ENCODE measurements around the gene PRAMEF13.
"Not testable (repeated sequence)": the region's sequence is repeated elsewhere in the genome, so short reads cannot be mapped to it uniquely, and the experiment has no call there.

The PRAMEF13 gene

GRCh38 chr1:13201309-13201708 is at the start of gene PRAMEF13:
Gene PRAMEF13, minus strand, starts transcription at chr1:13201409. Its CDS starts 1,820 bp downstream, at chr1:13199589.
- not testable (repeated sequence) for DNase-seq

GRCh38 chr1:13247122-13247521 is 45.9 kb upstream of the PRAMEF13 start:
- DNase-seq = not testable (repeated sequence)

GRCh38 chr1:13246554-13246871 is 45.3 kb upstream of the PRAMEF13 start:
- DNase-seq = not testable (repeated sequence)

GRCh38 chr1:13245841-13246553 is 44.8 kb upstream of the PRAMEF13 start:
- DNase-seq = not testable (repeated sequence)

GRCh38 chr1:13243536-13244263 is 42.5 kb upstream of the PRAMEF13 start:
- DNase-seq = not testable (repeated sequence)

- not testable (repeated sequence) for DNase-seq
These were observed 38.4 kb upstream of the PRAMEF13 start for GRCh38 chr1:13239633-13240032.

- not testable (repeated sequence) for DNase-seq
These were observed 36.4 kb upstream of the PRAMEF13 start for GRCh38 chr1:13237572-13237971.

GRCh38 chr1:13234057-13234456 is 32.8 kb upstream of the PRAMEF13 start:
- DNase-seq = not testable (repeated sequence)

- DNase-seq = not testable (repeated sequence)
These were observed 30.8 kb upstream of the PRAMEF13 start for GRCh38 chr1:13232056-13232455.

- DNase-seq = not testable (repeated sequence)
These were observed 30.0 kb upstream of the PRAMEF13 start for GRCh38 chr1:13231061-13231750.

- not testable (repeated sequence) for DNase-seq
These were observed 29.4 kb upstream of the PRAMEF13 start for GRCh38 chr1:13230601-13231000.

GRCh38 chr1:13230096-13230495 is 28.9 kb upstream of the PRAMEF13 start:
- not testable (repeated sequence) for DNase-seq

GRCh38 chr1:13228343-13228781 is 27.2 kb upstream of the PRAMEF13 start:
- no peak for DNase-seq

- DNase-seq = not testable (repeated sequence)
These were observed 26.3 kb upstream of the PRAMEF13 start for GRCh38 chr1:13227271-13228055.

- not testable (repeated sequence) for DNase-seq
These were observed 24.5 kb upstream of the PRAMEF13 start, which contains the start of gene PRAMEF18 for GRCh38 chr1:13225675-13226204. Gene PRAMEF18, minus strand, starts transcription at chr1:13226154. Its CDS starts 48 bp downstream, at chr1:13226106.

GRCh38 chr1:13224480-13225060 is 23.4 kb upstream of the PRAMEF13 start:
- DNase-seq = no peak

- not testable (repeated sequence) for DNase-seq
These were observed 21.6 kb upstream of the PRAMEF13 start for GRCh38 chr1:13222788-13223187.

- DNase-seq = not testable (repeated sequence)
These were observed 18.0 kb upstream of the PRAMEF13 start for GRCh38 chr1:13219203-13219602.

- DNase-seq = not testable (repeated sequence)
These were observed 15.4 kb upstream of the PRAMEF13 start for GRCh38 chr1:13216619-13217018.

- not testable (repeated sequence) for DNase-seq
These were observed 7.5 kb upstream of the PRAMEF13 start for GRCh38 chr1:13208712-13209111.

- not testable (repeated sequence) for DNase-seq
These were observed 29.7 kb downstream of the PRAMEF13 start, which contains the start of gene PRAMEF9 for GRCh38 chr1:13171548-13171947. Gene PRAMEF9, plus strand, starts transcription at chr1:13171848. Its CDS starts 3,433 bp downstream, at chr1:13175281.

GRCh38 chr1:13165531-13165930 is 35.7 kb downstream of the PRAMEF13 start, which contains the start of gene HNRNPCL4:
Gene HNRNPCL4, minus strand, starts transcription at chr1:13165631. Its CDS starts 164 bp downstream, at chr1:13165467.
- DNase-seq = not testable (repeated sequence)

Data from NCI-H446 (cell line).